GM23248 (cell line): ENCODE results near the gene HOMER1. TPM values are rescaled to one million over a fixed set of nuclear protein-coding genes. Genes with fewer than 3 reads are reported as not detected.
"Not testable (repeated sequence)": the region's sequence is repeated elsewhere in the genome, so short reads cannot be mapped to it uniquely, and the experiment has no call there.

Experiments used
- DNase-seq: peaks from one replicate; pipeline ENCODE4 v3.0.0-alpha.2; 2015
- H2AFZ ChIP-seq: fragments of 200-600 bp; sonication (generic); 2 replicates; pipeline ENCODE4 v1.6.1; 2016; ENCODE audit warnings: antibody characterized with exemption
- H3F3A ChIP-seq: fragments of 200-600 bp; sonication (generic); 2 replicates; pipeline ENCODE4 v1.6.1; 2016; ENCODE audit warnings: mild to moderate bottlenecking, antibody characterized with exemption, mixed run types; ENCODE audit not compliant: insufficient read depth
- H3K27ac ChIP-seq: fragments of 200-600 bp; sonication (generic); 2 replicates; pipeline ENCODE4 v1.5.1; 2016; ENCODE audit warnings: mild to moderate bottlenecking
- H3K27me3 ChIP-seq: fragments of 200-600 bp; sonication (generic); replicated peaks from 2 replicates; pipeline ENCODE4 v1.6.1; 2016; ENCODE audit warnings: mild to moderate bottlenecking; ENCODE audit not compliant: insufficient read depth
- H3K36me3 ChIP-seq: fragments of 200-600 bp; sonication (generic); 2 replicates; pipeline ENCODE4 v1.6.1; 2016; ENCODE audit warnings: low read depth, mild to moderate bottlenecking
- H3K4me1 ChIP-seq: fragments of 200-600 bp; sonication (generic); 2 replicates; pipeline ENCODE4 v1.6.1; 2016; ENCODE audit warnings: mild to moderate bottlenecking; ENCODE audit not compliant: insufficient read depth
- H3K4me2 ChIP-seq: fragments of 200-600 bp; sonication (generic); one replicate; pipeline ENCODE4 v1.6.1; 2016; ENCODE audit warnings: mild to moderate bottlenecking; ENCODE audit not compliant: unreplicated experiment
- H3K4me3 ChIP-seq: fragments of 200-600 bp; sonication (generic); 2 replicates; pipeline ENCODE4 v1.5.1; 2016; ENCODE audit warnings: mild to moderate bottlenecking
- H3K79me2 ChIP-seq: fragments of 200-600 bp; sonication (generic); 2 replicates; pipeline ENCODE4 v1.6.1; 2016; ENCODE audit warnings: mild to moderate bottlenecking; ENCODE audit not compliant: insufficient read depth
- H3K9ac ChIP-seq: fragments of 200-600 bp; sonication (generic); 2 replicates; pipeline ENCODE4 v1.6.1; 2016; ENCODE audit warnings: mild to moderate bottlenecking
- H3K9me2 ChIP-seq: fragments of 200-600 bp; sonication (generic); 2 replicates; pipeline ENCODE4 v1.6.1; 2016; ENCODE audit warnings: mixed run types, mild to moderate bottlenecking, moderate library complexity; ENCODE audit not compliant: insufficient read depth
- H3K9me3 ChIP-seq: fragments of 200-600 bp; sonication (generic); one replicate; pipeline ENCODE4 v1.6.1; 2017; ENCODE audit warnings: low read depth
- H4K20me1 ChIP-seq: fragments of 200-600 bp; sonication (generic); 2 replicates; pipeline ENCODE4 v1.6.0; 2016; ENCODE audit not compliant: insufficient read depth
- EZH2 ChIP-seq: fragments of 200-600 bp; sonication (generic); IDR thresholded peaks from 2 replicates; pipeline ENCODE4 v1.6.1; 2018; ENCODE audit warnings: antibody characterized with exemption, mild to moderate bottlenecking; ENCODE audit not compliant: insufficient read depth, poor library complexity, severe bottlenecking
- EZH2phosphoT487 ChIP-seq: fragments of 200-600 bp; sonication (generic); IDR thresholded peaks from 2 replicates; pipeline ENCODE4 v1.6.1; 2018; ENCODE audit warnings: antibody characterized with exemption, moderate library complexity, mild to moderate bottlenecking, low read depth; ENCODE audit not compliant: insufficient read depth
- WGBS, 2 experiments: methylation state at CpG; one replicate each; pipeline ENCODE4 v1.1.6; 2015 to 2017; ENCODE audit warnings: low lambda C conversion rate in 2 of 2, low coverage in 1 of 2; ENCODE audit errors: missing lambda C conversion rate in 2 of 2; 5-methylcytosine and 5-hydroxymethylcytosine counted together
- in situ Hi-C: fragments of 300-500 bp; cut with MboI; formaldehyde crosslinking; loops from 2 replicates; pipeline ENCODE4 v1.15.0; 2020
- polyA plus RNA-seq: library from polyadenylated mRNA; unstranded; fragments of >200 nt; fragmentation: Nextera tagmentation; extraction: Ambion mirVana; gene quantifications from 2 replicates; pipeline ENCODE4 v1.2.1, GENCODE V29; 2016
- total RNA-seq: library from RNA; depleted of rRNA; stranded (reverse); fragments of >200 nt; shearing (Covaris generic); gene quantifications from 2 replicates; pipeline ENCODE4 v1.2.3, GENCODE V29; 2014

The HOMER1 gene
- total and polyA plus RNA-seq, 2 experiments from 2014 or later = 5.3 to 6.1 TPM

DNA sequence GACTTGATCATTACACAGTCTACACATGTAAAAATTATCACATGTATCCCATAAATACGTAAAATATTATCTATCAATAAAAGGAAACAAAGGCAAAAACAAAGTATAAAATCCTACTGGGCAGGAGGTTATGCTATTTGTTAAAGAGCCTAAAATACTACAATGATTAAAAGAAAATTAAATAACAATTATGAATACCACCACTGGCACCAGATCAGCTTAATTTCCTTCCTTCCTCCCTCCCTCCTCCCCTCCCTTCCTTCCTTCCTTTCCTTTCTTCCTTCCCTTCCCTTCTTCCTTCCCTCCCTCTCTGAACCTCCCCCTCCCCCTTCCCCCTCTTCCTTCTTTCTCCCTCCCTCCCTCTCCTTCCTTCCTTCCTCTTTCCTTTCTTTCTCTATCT, 127.3 kb downstream of the HOMER1 start:
- Histone ChIP-seq H3K9me2 (no peaks in the 10 kb centered on the region), H2AFZ (no peak overlapping the region), H3K9me3 (no peaks in the 10 kb centered on the region), H3K4me3 (no peak overlapping the region), H4K20me1 (no peaks in the 10 kb centered on the region), H3K79me2 (no peaks in the 10 kb centered on the region), H3K27me3 (no peaks in the 10 kb centered on the region), H3K27ac (no peak overlapping the region), H3F3A (no peaks in the 10 kb centered on the region), H3K4me1 (no peaks in the 10 kb centered on the region), H3K9ac (no peak overlapping the region), H3K36me3 (peaks cover 12% of the 10 kb centered on the region; the same call in 1 of the 2 replicates), H3K4me2 (no peak overlapping the region)
- no peak for DNase-seq
- WGBS, 2 experiments = 84 to 88% methylated on average over 1 of the region's 1 CpG
- TF ChIP-seq EZH2 = no peak
- no peak for TF ChIP-seq EZH2phosphoT487
- in situ Hi-C loops = no loop called here

- H3K27me3 ChIP-seq, H3K4me3 ChIP-seq, H3K27ac ChIP-seq, H3K9me2 ChIP-seq, DNase-seq, H3K4me2 ChIP-seq, H3K4me1 ChIP-seq, H3K79me2 ChIP-seq, H4K20me1 ChIP-seq, H3K9ac ChIP-seq, H2AFZ ChIP-seq, H3K9me3 ChIP-seq, in situ Hi-C loops, H3F3A ChIP-seq: not testable (repeated sequence)
- H3K36me3 ChIP-seq = peaks cover 12% of the 10 kb centered on the region; the same call in 1 of the 2 replicates
These were observed 128.8 kb downstream of the HOMER1 start for GRCh38 chr5:79385126-79385525.

DNA sequence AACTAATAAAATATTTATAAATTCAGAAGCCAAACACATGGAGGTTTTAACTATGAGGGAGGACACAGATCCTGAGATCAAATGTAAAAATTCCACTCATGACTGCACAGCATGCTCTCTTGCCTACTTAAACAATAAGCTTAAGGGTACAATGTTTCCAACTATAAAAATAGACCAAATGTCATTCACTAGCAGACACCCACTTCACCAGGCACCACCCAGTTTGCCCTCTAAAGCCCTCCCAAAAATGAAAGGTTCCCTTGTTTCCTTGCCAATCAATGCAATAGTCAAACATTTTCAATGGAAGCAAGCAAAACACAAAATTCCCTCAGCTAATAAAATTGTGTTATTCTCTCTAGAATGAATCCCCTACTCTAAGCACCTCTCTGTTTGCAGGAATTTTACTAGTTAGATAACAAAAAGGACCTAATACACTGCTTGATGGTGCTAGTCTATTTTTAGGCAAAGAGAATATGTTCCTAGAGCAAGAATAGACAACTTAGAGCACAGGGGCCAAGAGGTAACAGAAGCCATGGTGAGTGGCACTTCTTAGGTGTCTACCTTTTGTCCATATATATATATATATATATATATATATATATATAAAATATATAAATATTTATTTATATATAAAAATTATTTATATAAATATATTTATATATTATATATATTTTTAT, 135.3 kb downstream of the HOMER1 start:
- Histone ChIP-seq H4K20me1 (no peaks in the 10 kb centered on the region), H3K4me3 (no peak overlapping the region), H2AFZ (no peak overlapping the region), H3K27ac (no peak overlapping the region), H3K36me3 (peaks cover 19% of the 10 kb centered on the region; the same call in 1 of the 2 replicates), H3F3A (no peaks in the 10 kb centered on the region), H3K4me2 (no peak overlapping the region), H3K79me2 (no peaks in the 10 kb centered on the region), H3K4me1 (no peaks in the 10 kb centered on the region), H3K9me3 (no peaks in the 10 kb centered on the region), H3K9ac (no peak overlapping the region), H3K9me2 (no peaks in the 10 kb centered on the region), H3K27me3 (no peaks in the 10 kb centered on the region)
- TF ChIP-seq EZH2phosphoT487 (no peak), EZH2 (no peak)
- in situ Hi-C loops = no loop called here
- no peak for DNase-seq

GRCh38 chr5:79357398-79357797, 156.5 kb downstream of the HOMER1 start:
- in situ Hi-C loops = no loop called here
- TF ChIP-seq EZH2phosphoT487 (no peak), EZH2 (no peak)
- Histone ChIP-seq H3K9ac (no peak overlapping the region), H4K20me1 (no peaks in the 10 kb centered on the region), H3K79me2 (no peaks in the 10 kb centered on the region), H3K36me3 (no peaks in the 10 kb centered on the region), H3K9me2 (no peaks in the 10 kb centered on the region), H3F3A (no peaks in the 10 kb centered on the region), H3K4me3 (no peak overlapping the region), H3K9me3 (no peaks in the 10 kb centered on the region), H3K27me3 (no peaks in the 10 kb centered on the region), H3K4me1 (no peaks in the 10 kb centered on the region), H3K27ac (no peak overlapping the region), H3K4me2 (no peak overlapping the region), H2AFZ (no peak overlapping the region)
- DNase-seq = no peak
- 11 to 18% methylated on average over 1 of the region's 1 CpG for WGBS, 2 experiments

DNA sequence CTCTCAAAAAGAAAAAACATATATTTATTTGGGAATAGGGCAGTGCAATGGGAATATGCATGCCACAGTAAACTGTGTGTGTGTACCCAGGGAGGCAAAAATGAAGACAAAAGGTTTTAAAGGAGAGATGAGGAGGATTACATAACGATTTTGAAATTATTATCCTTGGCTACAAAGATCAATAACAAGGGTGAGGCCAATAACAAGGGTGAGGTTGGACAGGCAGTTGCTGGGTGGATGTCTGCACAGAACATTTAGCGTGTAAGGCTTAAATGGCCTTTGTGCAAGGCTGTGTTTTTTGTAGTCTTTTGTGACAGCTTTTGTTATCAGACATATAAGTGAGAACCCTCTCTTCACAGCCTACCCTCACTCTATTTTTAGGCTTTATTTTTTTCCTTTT, 164.1 kb downstream of the HOMER1 start:
- no peaks in the 10 kb centered on the region for H3K9me2 ChIP-seq
- no peaks in the 10 kb centered on the region for H3F3A ChIP-seq
- H4K20me1 ChIP-seq = no peaks in the 10 kb centered on the region
- no peaks in the 10 kb centered on the region for H3K27me3 ChIP-seq
- WGBS, 2 experiments = 44 to 46% methylated on average over 2 of the region's 2 CpGs
- H3K36me3 ChIP-seq = no peaks in the 10 kb centered on the region
- H2AFZ ChIP-seq = no peak overlapping the region
- no peak overlapping the region for H3K9ac ChIP-seq
- in situ Hi-C loops = no loop called here
- H3K27ac ChIP-seq = no peak overlapping the region
- H3K4me2 ChIP-seq = no peak overlapping the region
- no peaks in the 10 kb centered on the region for H3K9me3 ChIP-seq
- H3K4me3 ChIP-seq = no peak overlapping the region
- TF ChIP-seq EZH2 (no peak), EZH2phosphoT487 (no peak)
- DNase-seq = no peak
- H3K79me2 ChIP-seq = no peaks in the 10 kb centered on the region
- peaks cover 10% of the 10 kb centered on the region for H3K4me1 ChIP-seq
